NCI-H748 treated with DMSO at 0.1 percent for 48 hours (cell line): ENCODE measurements around the gene CROCC.
A peak's percentile ranks its signal among the peaks of the same experiment; 100 is the strongest.
"Not testable (repeated sequence)": the region's sequence is repeated elsewhere in the genome, so short reads cannot be mapped to it uniquely, and the experiment has no call there.

Experiments used
- DNase-seq: peaks from one replicate; lab custom pipeline; 2025; lab: John Stamatoyannopoulos, UW

The CROCC gene

GRCh38 chr1:16939386-16940180, 17.9 kb downstream of the CROCC start:
- DNase-seq, result not testable (repeated sequence)

DNA sequence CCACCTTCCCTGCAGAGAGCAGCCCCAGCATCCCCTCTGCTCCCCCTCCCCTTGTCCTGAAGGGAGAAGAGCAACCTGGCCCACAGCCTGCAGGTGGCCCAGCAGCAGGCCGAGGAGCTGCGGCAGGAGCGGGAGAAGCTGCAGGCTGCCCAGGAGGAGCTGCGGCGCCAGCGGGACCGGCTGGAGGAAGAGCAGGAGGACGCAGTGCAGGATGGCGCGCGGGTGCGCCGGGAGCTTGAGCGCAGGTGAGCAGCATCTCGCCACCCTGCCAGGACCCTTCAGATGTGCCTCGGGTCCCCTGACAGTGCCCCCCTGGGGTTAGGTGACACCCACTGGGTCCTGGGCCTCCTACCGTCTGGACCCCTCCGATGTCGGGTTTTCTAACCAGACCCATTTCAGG, 22.3 kb downstream of the CROCC start:
- DNase-seq, result no peak

DNA sequence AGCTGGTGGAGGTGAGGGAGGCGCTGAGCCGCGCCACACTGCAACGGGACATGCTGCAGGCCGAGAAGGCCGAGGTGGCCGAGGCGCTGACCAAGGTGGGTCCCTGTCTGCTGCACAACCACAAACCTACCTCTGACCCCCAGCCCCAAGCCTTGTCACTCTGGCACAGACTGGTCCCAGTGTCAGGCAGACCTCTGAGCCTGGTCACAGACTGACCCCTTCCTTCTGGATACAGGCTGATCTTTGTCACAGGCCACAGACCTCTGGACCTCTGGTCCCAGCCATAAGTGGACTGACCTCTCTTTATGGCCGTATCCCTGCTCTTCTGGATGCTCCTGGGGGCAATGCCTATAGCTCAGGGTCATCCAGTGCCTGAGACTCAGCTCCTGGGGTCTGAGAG, 23.8 kb downstream of the CROCC start:
- DNase-seq, result not testable (repeated sequence)

- not testable (repeated sequence) for DNase-seq
These were observed 24.5 kb downstream of the CROCC start for GRCh38 chr1:16946185-16946584.

DNA sequence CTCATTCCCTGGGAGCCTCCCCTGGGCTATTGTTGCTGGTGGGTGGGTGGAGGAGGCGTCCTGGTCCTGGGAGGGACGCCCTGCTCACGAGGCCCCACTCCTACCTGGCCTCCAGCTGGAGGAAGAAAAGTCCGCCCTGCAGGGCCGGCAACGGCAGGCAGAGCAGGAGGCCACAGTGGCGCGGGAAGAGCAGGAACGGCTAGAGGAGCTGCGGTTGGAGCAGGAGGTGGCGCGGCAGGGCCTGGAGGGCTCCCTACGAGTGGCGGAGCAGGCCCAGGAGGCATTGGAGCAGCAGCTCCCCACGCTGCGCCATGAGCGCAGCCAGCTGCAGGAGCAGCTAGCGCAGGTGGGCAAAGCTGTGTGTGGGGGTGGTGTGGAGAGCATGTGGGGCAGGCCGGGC, 24.9 kb downstream of the CROCC start:
- no peak for DNase-seq

DNA sequence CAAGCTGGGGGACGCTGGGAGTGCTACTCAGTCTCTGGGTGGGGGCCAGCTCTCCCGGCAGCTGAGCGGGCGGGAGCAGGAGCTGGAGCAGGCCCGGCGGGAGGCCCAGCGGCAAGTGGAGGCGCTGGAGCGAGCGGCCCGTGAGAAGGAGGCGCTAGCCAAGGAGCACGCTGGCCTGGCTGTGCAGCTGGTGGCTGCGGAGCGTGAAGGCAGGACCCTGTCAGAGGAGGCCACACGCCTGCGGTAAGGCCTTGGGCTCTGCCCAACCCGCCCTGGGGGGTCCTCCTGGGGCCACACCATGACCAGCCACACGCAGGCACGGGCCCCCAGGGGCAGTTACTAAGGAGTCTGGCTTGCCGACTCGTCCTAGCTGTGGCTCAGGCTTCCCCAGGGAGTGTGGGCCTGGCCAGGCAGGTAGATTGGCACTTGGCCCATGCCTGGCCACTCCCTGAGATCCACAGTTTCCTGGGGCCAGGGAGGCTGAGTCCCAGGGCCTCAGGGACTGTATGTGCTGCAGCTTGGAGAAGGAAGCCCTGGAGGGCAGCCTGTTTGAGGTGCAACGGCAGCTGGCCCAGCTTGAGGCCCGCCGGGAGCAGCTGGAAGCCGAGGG, 26.7 kb downstream of the CROCC start:
- DNase-seq, result not testable (repeated sequence)

GRCh38 chr1:16949026-16949425, 27.3 kb downstream of the CROCC start:
- DNase-seq, result not testable (repeated sequence)

DNA sequence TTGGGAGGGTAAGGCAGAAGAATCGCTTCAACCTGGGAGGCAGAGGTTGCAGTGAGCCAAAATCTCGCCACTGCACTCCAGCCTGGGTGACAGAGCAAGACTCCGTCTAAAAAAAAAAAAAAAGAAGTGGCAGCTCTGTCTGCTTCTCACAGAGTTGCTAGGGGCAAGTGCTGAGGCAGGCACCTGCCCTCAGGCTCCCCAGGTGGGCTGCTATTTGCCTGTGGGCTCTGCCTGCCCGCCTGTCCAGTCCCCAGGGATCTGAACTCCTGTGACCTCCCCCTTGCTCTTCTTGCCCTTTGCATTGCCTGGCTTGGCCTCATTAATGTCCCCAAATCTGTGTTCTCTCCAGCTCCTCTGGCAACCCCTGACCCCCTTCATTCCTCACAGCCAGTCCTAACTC, 30.6 kb downstream of the CROCC start:
- DNase-seq, result not testable (repeated sequence)

- no peak for DNase-seq
These were observed 32.8 kb downstream of the CROCC start for GRCh38 chr1:16954579-16954978.

GRCh38 chr1:16955186-16955585, 33.5 kb downstream of the CROCC start:
- no peak for DNase-seq

DNA sequence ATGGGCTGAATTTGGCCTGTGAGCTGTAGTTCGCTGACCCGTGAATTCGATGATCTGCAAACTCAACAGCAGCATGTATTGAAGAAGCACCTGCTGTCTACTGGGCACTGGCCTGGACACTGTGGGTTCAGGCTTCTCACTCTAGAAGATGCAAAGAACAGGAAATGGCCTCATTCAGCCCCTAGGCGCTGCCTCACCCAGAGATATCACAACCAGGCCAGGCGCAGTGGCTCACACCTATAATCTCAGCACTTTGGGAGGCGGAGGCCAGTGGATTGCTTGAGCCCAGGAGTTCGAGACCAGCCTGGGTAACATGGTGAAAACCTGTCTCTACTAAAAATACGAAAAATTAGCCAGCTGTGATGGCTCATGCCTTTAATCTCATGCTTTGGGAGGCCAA, 35.0 kb downstream of the CROCC start:
- no peak for DNase-seq

DNA sequence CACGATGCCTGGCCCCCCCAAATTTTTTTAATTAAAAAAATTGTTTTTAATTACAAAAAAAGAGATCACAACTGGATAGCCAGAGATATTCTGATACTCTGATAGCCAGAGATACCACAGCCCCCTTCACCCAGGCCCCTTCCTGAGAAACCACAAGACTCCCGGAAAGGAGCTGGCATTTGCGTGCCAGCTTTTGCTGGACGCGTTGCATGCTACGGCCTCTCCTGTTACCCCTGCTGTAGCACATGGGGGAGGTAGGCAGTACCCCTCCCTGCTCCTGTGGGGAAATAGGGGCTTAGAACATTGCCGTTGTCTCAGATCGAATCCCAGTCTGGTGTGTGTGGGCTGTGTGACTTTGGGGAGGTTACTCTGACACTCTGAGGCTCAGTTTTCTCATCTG, 36.0 kb downstream of the CROCC start:
- no peak for DNase-seq

- DNase-seq, result no peak
These were observed 36.7 kb downstream of the CROCC start for GRCh38 chr1:16958475-16958874.

- peak; percentile 24 for DNase-seq
These were observed 39.0 kb downstream of the CROCC start for GRCh38 chr1:16960560-16961296.

DNA sequence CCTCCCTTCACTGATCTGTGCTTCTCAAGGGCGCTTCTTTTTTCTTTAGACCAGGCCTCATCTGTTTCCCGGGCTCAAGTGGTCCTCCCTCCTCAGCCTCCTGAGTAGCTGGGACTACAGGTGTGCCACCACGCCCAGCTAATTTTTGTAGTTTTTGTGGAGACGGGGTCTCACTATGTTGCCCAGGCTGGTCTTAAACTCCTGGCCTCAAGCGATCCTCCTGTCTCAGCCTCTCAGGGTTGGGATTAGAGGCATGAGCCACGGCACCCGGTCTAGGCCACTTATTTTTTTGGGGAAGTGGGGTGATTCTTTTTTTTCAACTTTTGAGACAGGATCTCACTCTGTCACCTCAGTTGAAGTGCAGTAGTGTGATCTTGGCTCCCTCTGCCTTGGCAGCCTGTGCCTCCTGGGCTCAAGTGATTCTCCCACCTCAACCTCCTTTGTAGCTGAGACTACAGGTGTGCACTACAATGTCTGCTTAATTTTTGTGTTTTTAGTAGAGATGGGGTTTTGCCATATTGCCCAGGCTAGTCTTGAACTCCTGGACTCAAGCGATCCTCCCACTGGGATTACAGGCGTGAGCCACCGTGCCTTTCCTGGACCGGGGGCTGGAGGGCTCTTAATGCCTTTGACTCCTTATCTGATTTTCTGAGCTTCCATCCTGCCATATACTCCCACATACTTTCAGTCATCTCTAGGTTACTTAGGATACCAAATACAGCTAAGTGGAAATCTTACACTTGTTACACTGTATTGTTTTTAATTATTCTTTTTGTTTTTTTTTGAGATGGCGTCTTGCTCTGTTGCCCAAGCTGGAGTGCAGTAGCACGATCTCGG, 39.8 kb downstream of the CROCC start:
- DNase-seq, result no peak

GRCh38 chr1:16964169-16964568, 42.4 kb downstream of the CROCC start:
- DNase-seq, result not testable (repeated sequence)

DNA sequence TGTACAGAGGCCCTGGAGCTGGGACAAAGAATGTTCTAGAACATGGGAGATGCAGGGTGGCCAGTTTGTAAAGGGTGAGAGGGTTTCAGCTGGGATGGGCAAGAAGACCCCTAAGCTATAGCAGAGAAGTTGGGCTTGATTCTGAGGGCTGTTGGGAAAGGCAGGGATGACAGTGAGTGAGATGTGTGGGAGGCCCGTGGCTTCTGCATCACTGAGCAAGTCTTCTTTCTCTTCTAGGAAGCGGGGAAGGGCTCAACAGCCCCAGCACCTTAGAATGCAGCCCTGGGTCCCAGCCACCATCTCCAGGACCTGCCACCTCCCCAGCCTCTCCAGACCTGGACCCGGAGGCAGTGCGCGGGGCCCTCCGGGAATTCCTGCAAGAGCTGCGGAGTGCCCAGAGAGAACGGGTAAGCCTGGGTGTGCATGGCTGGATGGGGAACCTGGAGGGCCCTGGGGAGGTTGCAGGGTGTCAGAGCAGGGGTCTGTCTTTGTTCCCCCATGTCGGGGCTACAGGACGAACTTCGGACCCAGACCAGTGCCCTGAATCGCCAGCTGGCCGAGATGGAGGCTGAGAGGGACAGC, 43.8 kb downstream of the CROCC start:
- no peak for DNase-seq

DNA sequence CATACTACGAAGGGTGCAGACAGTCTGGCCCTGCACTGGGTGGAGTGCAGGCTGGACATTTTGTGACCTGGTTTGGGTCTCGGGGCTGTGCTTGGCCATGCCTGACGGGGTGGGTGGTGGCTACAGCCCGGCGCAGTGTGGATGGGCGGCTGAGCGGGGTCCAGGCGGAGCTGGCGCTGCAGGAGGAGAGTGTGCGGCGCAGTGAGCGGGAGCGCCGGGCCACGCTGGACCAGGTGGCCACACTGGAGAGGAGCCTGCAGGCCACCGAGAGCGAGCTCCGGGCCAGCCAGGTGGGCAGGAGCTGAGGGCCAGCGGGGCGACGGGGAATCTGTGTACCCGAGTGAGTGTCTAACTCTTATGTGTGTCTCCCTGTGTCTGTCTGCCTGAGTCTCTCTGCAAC, 44.6 kb downstream of the CROCC start:
- no peak for DNase-seq

DNA sequence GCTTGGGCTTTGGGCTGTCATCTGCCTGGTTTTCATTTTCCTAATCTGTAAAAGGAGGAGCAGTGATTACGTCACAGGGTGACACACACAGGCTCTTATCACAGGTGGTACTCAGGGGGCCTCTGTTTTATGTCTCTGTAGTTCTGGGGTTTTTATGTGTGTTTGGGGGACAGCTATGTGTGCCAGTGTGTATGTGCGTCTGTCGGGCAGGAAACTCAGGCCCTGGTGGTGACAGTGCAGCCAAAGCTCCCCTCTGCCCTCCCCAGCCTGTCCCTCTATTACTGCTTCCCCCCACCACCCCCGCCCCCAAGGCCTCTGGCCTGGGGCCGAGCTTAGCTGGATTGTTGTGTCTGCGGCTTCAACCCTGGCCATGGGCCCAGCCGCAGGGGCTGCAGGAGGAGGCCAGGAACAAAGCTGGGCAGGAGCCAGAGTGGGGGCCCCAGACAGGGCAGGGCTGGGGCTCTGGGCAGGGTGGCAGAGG, 45.4 kb downstream of the CROCC start:
- no peak for DNase-seq

GRCh38 chr1:16967962-16968361, 46.2 kb downstream of the CROCC start:
- no peak for DNase-seq

DNA sequence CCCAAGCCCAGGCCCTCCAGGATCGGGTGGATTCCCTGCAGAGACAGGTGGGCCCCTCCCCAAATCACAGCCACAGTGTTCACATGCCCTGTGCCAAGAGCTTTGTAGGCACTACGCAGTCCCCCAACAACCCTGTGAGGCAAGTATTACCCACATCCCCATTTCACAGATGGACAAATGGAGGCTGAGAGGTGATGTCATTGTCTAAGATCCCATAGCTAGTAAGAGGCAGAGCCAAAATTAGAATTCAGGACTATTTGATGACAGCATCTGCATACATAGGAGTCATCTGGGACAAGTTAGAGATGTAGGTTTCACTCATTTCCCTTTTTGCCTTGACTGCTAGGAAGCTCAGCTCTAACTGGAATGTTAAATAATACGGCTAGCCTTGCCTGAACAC, 46.6 kb downstream of the CROCC start:
- DNase-seq, result no peak
